Memory B cell (primary cell): Measurements from ENCODE around the gene CSF1R.

Source experiments
- ATAC-seq: fragments of 150-1000 bp; cut with Tn5 transposase; 2 replicates; pipeline ENCODE4 v1.10.0; 2021; ENCODE audit warnings: low read depth, mild to moderate bottlenecking, moderate library complexity
- DNase-seq, 2 donors: peaks; one replicate each; pipeline ENCODE4 v3.0.0; 2022; ENCODE audit warnings: low spot score in 2 of 2
- H3K27ac Mint-ChIP-seq: one replicate; pipeline ENCODE4 v1.8.0; 2022; ENCODE audit warnings: mild to moderate bottlenecking, moderate library complexity, mixed read lengths
- H3K27me3 Mint-ChIP-seq: one replicate; pipeline ENCODE4 v1.8.0; 2022; ENCODE audit warnings: mixed read lengths
- H3K36me3 Mint-ChIP-seq: one replicate; pipeline ENCODE4 v1.8.0; 2022; ENCODE audit warnings: mild to moderate bottlenecking, mixed read lengths
- H3K4me1 Mint-ChIP-seq: one replicate; pipeline ENCODE4 v1.8.0; 2022; ENCODE audit warnings: mixed read lengths
- H3K4me3 Mint-ChIP-seq: one replicate; pipeline ENCODE4 v1.8.0; 2022; ENCODE audit warnings: mild to moderate bottlenecking, moderate library complexity, mixed read lengths
- H3K9me3 Mint-ChIP-seq: one replicate; pipeline ENCODE4 v1.8.0; 2022; ENCODE audit warnings: mixed read lengths

Gene CSF1R

GRCh38 chr5:150114773-150115408 lies 28.5 kb upstream of the CSF1R start:
- Mint-ChIP-seq H3K36me3 (no peaks in the 10 kb centered on the region), H3K27me3 (peaks cover 5% of the 10 kb centered on the region), H3K4me3 (no peak overlapping the region), H3K27ac (no peak overlapping the region), H3K4me1 (no peaks in the 10 kb centered on the region), H3K9me3 (no peaks in the 10 kb centered on the region)
- ATAC-seq: no peak
- DNase-seq: no peak

GRCh38 chr5:150114102-150114641 lies 27.8 kb upstream of the CSF1R start:
- no peak overlapping the region for H3K4me3 Mint-ChIP-seq
- DNase-seq (no peak), ATAC-seq (no peak)
- peaks cover 5% of the 10 kb centered on the region for H3K27me3 Mint-ChIP-seq
- no peaks in the 10 kb centered on the region for H3K9me3 Mint-ChIP-seq
- H3K27ac Mint-ChIP-seq: no peak overlapping the region
- no peaks in the 10 kb centered on the region for H3K36me3 Mint-ChIP-seq
- H3K4me1 Mint-ChIP-seq: no peaks in the 10 kb centered on the region

GRCh38 chr5:150113047-150113744 lies 26.8 kb upstream of the CSF1R start:
- DNase-seq (no peak), ATAC-seq (no peak)
- Mint-ChIP-seq H3K27me3 (peaks cover 5% of the 10 kb centered on the region), H3K4me3 (no peak overlapping the region), H3K36me3 (no peaks in the 10 kb centered on the region), H3K9me3 (no peaks in the 10 kb centered on the region), H3K27ac (no peak overlapping the region), H3K4me1 (no peaks in the 10 kb centered on the region)

GRCh38 chr5:150112201-150113046 lies 26.1 kb upstream of the CSF1R start:
- DNase-seq (no peak), ATAC-seq (no peak)
- H3K27ac Mint-ChIP-seq: no peak overlapping the region
- no peak overlapping the region for H3K4me3 Mint-ChIP-seq
- H3K9me3 Mint-ChIP-seq: no peaks in the 10 kb centered on the region
- peaks cover 6% of the 10 kb centered on the region for H3K27me3 Mint-ChIP-seq
- H3K36me3 Mint-ChIP-seq: no peaks in the 10 kb centered on the region
- no peaks in the 10 kb centered on the region for H3K4me1 Mint-ChIP-seq

- Mint-ChIP-seq H3K9me3 (no peaks in the 10 kb centered on the region), H3K36me3 (no peaks in the 10 kb centered on the region), H3K27me3 (peaks cover 6% of the 10 kb centered on the region), H3K4me1 (no peaks in the 10 kb centered on the region), H3K4me3 (no peak overlapping the region), H3K27ac (no peak overlapping the region)
- DNase-seq (no peak), ATAC-seq (no peak)
Observed at GRCh38 chr5:150111122-150111521, 24.8 kb upstream of the CSF1R start.

GRCh38 chr5:150109921-150110320 lies 23.6 kb upstream of the CSF1R start:
- Mint-ChIP-seq H3K4me3 (no peak overlapping the region), H3K36me3 (no peaks in the 10 kb centered on the region), H3K27me3 (peaks cover 6% of the 10 kb centered on the region), H3K4me1 (no peaks in the 10 kb centered on the region), H3K27ac (no peak overlapping the region), H3K9me3 (no peaks in the 10 kb centered on the region)
- DNase-seq (no peak), ATAC-seq (no peak)

- no peaks in the 10 kb centered on the region for H3K36me3 Mint-ChIP-seq
- no peaks in the 10 kb centered on the region for H3K9me3 Mint-ChIP-seq
- DNase-seq: no peak
- H3K4me1 Mint-ChIP-seq: no peaks in the 10 kb centered on the region
- peaks cover 6% of the 10 kb centered on the region for H3K27me3 Mint-ChIP-seq
- no peak for ATAC-seq
- H3K4me3 Mint-ChIP-seq: no peak overlapping the region
- no peak overlapping the region for H3K27ac Mint-ChIP-seq
Observed at GRCh38 chr5:150108711-150109514, 22.6 kb upstream of the CSF1R start.

GRCh38 chr5:150107909-150108447 lies 21.6 kb upstream of the CSF1R start:
- ATAC-seq (no peak), DNase-seq (no peak)
- no peaks in the 10 kb centered on the region for H3K9me3 Mint-ChIP-seq
- H3K4me3 Mint-ChIP-seq: no peak overlapping the region
- peaks cover 4% of the 10 kb centered on the region for H3K27me3 Mint-ChIP-seq
- H3K27ac Mint-ChIP-seq: no peak overlapping the region
- H3K36me3 Mint-ChIP-seq: no peaks in the 10 kb centered on the region
- H3K4me1 Mint-ChIP-seq: peaks cover 4% of the 10 kb centered on the region

GRCh38 chr5:150106674-150107426 lies 20.5 kb upstream of the CSF1R start:
- no peak overlapping the region for H3K4me3 Mint-ChIP-seq
- H3K27me3 Mint-ChIP-seq: peaks cover 2% of the 10 kb centered on the region
- H3K36me3 Mint-ChIP-seq: no peaks in the 10 kb centered on the region
- H3K9me3 Mint-ChIP-seq: no peaks in the 10 kb centered on the region
- no peak for DNase-seq
- H3K27ac Mint-ChIP-seq: no peak overlapping the region
- no peak for ATAC-seq
- H3K4me1 Mint-ChIP-seq: peaks cover 7% of the 10 kb centered on the region

- ATAC-seq (no peak), DNase-seq (no peak)
- H3K36me3 Mint-ChIP-seq: no peaks in the 10 kb centered on the region
- H3K4me3 Mint-ChIP-seq: no peak overlapping the region
- no peaks in the 10 kb centered on the region for H3K9me3 Mint-ChIP-seq
- no peak overlapping the region for H3K27ac Mint-ChIP-seq
- H3K27me3 Mint-ChIP-seq: peaks cover 2% of the 10 kb centered on the region
- peaks cover 7% of the 10 kb centered on the region for H3K4me1 Mint-ChIP-seq
Observed at GRCh38 chr5:150105928-150106615, 19.7 kb upstream of the CSF1R start.

GRCh38 chr5:150104550-150104870 lies 18.2 kb upstream of the CSF1R start:
- Mint-ChIP-seq H3K27ac (no peak overlapping the region), H3K27me3 (peaks cover 2% of the 10 kb centered on the region), H3K4me3 (no peak overlapping the region), H3K9me3 (no peaks in the 10 kb centered on the region), H3K4me1 (peaks cover 7% of the 10 kb centered on the region), H3K36me3 (no peaks in the 10 kb centered on the region)
- ATAC-seq (no peak), DNase-seq (no peak)

- ATAC-seq (no peak), DNase-seq (no peak)
- Mint-ChIP-seq H3K27me3 (peaks cover 2% of the 10 kb centered on the region), H3K4me1 (peaks cover 7% of the 10 kb centered on the region), H3K9me3 (no peaks in the 10 kb centered on the region), H3K4me3 (no peak overlapping the region), H3K27ac (no peak overlapping the region), H3K36me3 (no peaks in the 10 kb centered on the region)
Observed at GRCh38 chr5:150103678-150104549, 17.6 kb upstream of the CSF1R start.
